CD4-positive, alpha-beta T cell treated with Interferon alpha-2 for 1 hour (primary cell): ENCODE measurements around the gene GCK.
"Not testable (repeated sequence)": the region's sequence is repeated elsewhere in the genome, so short reads cannot be mapped to it uniquely, and the experiment has no call there.

Experiments
- DNase-seq, 2 donors: peaks; one replicate each; pipeline ENCODE4 v3.0.0-alpha.2; 2020 to 2022

The GCK gene

GRCh38 chr7:44139311-44140010 is 49.8 kb downstream of the GCK start:
- DNase-seq, result no peak

DNA sequence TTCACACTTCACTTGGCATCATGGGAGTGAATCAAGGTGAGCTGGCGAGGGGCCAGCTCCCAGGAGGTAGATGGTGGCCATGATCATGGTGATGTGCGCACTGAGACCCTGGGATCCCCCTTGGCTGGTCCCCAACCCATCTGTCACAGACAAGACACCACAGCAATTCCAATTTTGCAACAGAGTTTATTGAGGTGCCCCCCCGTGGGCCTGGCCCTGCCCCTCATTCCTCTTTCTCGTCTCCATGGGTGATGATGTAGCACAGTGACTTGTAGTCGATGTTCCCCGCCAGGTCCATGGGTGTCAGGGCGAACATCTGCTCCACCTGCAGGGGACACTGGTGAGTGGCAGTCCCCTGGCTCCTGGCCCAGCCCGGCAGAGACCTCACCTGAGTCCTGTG is 50.5 kb downstream of the GCK start:
- no peak for DNase-seq

DNA sequence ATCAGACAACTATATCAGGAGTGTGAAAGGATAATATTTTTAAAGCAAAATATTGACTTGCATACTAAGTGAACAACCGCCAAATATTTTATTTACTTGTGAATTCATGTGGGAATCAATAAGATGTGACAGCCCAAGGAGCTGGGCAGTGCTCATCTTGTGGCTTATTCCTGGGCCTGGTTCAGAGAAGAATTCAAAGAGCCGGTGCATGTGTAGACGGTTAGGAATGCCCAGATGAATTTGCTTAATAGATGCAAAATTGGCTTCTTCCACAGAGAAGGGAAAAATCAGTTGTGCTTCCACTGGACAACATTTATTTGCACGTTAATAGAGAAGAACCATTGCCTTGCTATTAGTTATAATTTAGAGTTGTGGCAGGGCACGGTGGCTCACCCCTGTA is 52.5 kb downstream of the GCK start:
- no peak for DNase-seq

GRCh38 chr7:44134943-44135628 is 54.2 kb downstream of the GCK start:
- no peak for DNase-seq

DNA sequence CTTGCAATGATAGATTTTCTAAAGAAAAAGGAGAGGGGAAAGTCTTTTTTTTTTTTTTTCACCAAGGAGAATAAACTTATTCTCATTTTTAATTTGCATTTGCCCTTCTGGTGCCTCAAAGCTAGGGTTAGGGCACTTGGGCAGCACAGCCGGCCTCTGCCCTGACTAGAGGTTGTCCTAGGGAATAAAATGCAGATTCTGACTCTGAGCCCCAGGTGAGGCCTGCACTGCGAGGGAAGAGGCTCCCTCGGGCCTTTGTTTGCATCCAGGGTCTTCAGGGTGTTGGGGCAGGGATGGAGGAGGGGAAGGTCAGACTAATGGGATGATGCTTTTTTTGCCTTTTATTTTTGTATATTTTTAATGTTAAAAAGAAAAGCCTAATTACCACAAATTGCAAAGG is 55.9 kb downstream of the GCK start:
- no peak for DNase-seq

DNA sequence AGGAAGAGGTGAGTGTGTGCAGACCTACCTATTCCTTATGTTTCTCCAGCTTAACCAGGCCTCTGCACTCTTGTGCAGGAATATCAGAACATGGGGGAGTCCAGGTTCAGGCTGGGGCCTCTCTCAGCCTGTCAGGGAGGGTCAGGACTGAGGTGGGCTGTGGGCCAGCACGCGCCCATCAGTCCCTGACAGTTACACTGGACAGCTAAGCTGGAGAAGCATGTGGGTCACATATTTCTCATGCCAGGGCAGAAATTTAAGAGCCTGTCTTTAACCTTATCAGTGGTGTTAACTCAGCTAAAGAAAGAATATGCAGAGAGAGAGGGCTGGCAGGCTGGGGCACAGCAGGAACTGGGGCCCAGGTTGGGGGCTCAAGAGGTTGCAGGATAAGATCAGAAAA is 57.2 kb downstream of the GCK start:
- DNase-seq, result no peak

- no peak for DNase-seq
Observed at GRCh38 chr7:44131173-44132029, 57.8 kb downstream of the GCK start.

DNA sequence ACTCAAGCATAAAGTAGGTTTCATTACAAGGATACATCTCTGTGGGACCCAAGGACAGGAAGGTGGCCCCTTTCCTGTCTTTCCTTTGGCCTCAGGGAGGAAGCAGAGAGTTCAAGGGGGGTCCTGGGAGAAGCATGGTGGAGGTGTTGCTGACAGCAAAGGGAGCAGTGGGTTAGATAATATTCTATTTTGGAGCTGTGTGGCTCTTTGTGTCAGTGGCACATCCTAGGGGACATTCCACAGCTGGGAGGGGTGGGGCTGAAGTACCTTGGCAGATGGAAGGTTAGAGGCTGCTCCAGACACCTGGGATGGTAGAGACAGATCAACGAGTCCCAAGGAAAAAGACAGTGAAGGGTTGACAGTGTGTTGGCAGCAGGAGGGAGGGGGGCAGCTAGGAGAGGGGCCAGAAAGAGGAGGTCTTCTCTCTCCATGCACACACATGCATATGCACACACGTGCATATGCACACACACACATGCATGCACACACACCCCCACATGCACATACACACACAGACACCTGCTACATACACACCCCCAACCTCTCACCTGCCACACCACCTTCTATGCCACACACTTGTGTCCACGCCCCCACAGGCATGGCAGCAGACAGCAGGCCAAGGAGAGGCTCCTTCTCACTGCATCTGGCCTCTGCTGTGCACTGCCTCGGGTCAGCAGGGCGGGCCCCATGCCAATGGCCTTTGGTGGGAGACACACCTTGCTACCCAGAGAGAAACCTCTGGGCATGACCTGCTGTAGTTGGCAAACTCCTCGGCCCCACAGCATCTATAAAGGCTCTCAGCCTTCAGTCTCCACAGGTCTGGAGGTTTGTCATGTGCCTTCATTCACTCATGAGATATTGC is 60.3 kb downstream of the GCK start:
- DNase-seq, result no peak

- no peak for DNase-seq
Observed at GRCh38 chr7:44127161-44127560, 62.1 kb downstream of the GCK start.

- not testable (repeated sequence) for DNase-seq
Observed at GRCh38 chr7:44126574-44126973, 62.7 kb downstream of the GCK start.

DNA sequence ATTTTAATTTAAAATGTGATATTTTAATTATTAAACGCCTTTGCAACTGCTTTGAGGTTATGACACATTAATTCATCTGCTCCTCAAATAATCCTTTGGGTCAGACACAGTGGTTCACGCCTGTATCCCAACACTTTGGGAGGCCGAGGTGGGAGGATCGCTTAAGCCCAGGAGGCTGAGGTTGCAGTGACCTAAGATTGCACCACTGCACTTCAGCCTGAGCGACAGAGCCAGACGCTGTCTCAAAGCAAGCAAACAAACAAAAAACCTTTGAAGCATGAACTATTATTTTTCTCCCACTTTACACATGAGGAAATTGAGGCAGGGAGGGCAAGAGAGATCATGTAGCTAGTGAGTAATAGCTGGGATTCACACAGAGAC is 64.4 kb downstream of the GCK start:
- DNase-seq, result no peak

DNA sequence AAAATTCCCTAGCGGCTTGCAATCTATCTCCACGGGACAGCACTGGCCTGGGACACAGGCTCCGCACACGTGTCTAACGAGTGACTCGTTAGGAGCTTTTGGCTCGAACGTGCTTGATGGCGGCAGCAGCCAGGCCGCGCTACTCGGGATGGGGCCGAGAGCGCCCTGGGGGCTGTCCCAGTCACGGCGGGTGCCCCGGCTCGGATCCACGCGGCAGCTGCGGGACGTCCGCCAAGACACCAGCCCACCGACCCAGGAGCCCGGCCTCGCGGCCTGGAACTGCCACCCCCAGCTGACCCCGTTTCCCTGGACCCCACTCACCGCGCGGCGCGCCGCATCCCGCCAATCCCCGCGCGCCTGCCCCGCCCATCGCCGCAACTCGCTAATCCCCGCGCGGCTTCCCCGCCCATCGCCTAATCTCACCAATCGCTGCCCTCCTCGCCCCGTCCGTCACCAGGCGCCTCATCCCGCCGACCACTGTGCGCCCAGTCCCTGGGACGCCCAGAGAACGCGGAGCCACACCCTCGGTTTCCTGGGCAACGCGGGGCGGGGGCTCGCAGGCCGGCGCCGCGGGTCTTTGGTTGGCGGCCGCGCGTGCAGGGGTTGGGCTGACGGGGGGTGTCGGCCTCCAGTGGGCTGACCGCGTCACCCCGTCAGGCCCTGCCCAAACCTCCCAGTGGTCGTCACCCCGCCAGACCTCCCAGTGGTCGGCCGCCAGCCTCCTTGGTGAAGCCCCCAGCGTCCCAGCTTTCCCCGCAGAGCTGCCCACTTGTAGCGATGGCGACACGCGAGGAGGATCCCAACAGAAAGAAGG is 65.8 kb downstream of the GCK start, which contains the start of gene POLD2:
Gene POLD2 (minus strand): TSS at position 359 of the 814 bp plus-strand sequence. CDS start 1,495 bp downstream, outside the sequence.
- peak; percentile 95 to 97 for DNase-seq

DNA sequence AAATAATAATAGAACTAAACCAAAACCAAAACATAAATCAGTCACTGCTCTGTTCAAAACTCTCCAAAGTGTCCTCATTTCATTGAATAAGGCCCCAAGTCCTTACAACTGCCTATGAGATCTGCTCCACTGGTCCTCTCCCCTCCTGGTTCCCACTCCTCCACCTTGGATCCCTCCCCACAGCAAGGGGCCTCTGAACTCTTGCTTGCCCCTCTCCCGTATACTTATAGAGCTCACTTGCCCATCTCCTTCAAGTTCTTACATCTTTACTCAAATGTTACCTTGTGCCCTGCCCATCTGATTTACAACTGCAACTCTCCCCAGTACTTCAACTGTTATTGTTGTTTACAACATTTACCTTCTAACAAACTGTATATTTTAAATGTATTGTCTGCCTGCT is 66.7 kb downstream of the GCK start:
- DNase-seq, result no peak

- DNase-seq, result no peak
Observed at GRCh38 chr7:44121761-44122420, 67.3 kb downstream of the GCK start.

DNA sequence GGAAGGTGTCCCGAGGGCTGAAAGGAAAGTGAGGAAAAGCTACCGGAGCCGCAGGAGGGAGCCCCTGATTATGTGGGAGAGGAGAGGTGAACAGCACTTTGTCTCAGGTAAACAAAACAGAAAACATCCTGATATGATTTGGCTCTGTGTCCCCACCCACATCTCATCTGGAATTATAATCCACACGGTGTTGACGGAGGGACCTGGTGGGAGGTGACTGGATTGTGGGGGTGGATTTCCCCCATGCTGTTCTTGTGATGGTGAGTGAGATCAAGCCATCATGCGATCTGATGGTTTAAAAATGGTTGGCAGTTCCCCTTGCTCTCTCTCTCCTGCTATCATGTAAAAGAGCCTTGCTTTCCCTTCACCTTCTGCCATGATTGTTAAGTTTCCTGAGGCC is 68.8 kb downstream of the GCK start:
- DNase-seq, result no peak

- no peak for DNase-seq
Observed at GRCh38 chr7:44119829-44120380, 69.3 kb downstream of the GCK start.

DNA sequence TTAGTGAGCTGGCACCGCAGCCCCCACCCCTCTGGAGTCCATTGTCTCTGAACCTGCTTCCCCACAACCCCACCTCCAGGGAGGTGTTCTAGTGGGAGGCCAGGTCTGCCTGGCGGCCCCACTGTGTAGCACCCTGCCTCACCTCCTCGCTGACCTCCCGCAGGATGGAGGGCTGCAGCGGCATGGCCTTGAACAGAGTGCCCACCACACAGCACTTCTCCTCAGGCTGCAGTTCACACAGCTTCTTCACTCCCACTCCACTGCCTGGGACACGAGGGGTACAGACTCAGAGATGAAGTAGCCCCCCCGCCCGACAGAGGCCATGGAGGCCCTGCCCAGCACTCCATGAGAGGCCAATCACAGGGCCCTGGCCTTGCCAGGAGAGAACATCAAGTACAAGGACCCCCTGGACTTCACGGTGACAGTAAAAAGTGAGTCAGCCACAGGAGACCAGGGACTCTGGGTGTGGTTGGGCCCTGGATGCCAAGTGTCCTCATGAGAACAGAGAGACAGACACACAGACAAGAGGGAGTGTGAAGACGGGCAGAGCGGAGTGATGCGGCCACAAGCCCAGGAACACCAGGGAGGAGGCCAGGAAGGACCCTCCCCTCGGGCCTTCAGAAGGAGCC is 71.3 kb downstream of the GCK start:
- no peak for DNase-seq

GRCh38 chr7:44116789-44117666 is 72.2 kb downstream of the GCK start:
- no peak for DNase-seq

DNA sequence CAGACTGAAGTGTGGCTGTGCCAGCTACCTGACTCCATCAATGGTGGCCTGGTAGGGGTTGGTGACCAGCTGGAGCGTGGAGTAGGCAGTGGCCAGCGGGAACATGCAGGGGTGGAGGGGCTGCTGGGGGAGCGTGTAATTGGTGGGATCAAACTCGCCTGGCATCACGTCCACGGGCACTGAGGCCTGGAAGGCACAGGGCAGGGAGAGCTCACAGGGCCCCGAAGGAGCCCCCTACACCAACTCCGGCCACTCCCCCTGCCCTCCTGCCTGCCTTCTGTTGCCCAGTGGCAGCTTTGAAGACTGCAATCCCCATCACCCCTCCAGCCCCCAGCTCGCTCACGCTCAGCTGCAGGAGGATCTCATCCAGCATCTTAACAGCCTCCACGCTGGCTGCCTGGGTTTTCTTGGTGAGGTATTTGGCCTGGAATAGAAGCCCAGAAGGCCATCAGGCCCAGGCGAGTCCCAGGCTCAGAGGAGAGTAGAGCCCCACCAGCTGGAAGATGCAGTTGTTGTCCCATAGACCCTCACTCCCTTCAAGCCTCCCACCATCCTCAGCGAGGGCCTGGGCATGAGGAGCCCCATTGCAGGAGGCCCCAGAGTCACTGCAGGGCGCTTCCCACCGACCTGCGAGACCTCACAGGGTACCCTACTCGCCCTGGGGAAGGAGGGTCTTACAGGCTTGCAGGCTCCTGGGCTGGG is 73.0 kb downstream of the GCK start:
- DNase-seq, result no peak
